GM19035 (cell line): ENCODE results near the gene LONP2.

Experiments used
- ATAC-seq: cut with Tn5 transposase; IDR thresholded peaks from one replicate; pipeline ENCODE4 v1.9.1; 2021; ENCODE audit not compliant: unreplicated experiment

Gene LONP2, protein sequence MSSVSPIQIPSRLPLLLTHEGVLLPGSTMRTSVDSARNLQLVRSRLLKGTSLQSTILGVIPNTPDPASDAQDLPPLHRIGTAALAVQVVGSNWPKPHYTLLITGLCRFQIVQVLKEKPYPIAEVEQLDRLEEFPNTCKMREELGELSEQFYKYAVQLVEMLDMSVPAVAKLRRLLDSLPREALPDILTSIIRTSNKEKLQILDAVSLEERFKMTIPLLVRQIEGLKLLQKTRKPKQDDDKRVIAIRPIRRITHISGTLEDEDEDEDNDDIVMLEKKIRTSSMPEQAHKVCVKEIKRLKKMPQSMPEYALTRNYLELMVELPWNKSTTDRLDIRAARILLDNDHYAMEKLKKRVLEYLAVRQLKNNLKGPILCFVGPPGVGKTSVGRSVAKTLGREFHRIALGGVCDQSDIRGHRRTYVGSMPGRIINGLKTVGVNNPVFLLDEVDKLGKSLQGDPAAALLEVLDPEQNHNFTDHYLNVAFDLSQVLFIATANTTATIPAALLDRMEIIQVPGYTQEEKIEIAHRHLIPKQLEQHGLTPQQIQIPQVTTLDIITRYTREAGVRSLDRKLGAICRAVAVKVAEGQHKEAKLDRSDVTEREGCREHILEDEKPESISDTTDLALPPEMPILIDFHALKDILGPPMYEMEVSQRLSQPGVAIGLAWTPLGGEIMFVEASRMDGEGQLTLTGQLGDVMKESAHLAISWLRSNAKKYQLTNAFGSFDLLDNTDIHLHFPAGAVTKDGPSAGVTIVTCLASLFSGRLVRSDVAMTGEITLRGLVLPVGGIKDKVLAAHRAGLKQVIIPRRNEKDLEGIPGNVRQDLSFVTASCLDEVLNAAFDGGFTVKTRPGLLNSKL

DNA sequence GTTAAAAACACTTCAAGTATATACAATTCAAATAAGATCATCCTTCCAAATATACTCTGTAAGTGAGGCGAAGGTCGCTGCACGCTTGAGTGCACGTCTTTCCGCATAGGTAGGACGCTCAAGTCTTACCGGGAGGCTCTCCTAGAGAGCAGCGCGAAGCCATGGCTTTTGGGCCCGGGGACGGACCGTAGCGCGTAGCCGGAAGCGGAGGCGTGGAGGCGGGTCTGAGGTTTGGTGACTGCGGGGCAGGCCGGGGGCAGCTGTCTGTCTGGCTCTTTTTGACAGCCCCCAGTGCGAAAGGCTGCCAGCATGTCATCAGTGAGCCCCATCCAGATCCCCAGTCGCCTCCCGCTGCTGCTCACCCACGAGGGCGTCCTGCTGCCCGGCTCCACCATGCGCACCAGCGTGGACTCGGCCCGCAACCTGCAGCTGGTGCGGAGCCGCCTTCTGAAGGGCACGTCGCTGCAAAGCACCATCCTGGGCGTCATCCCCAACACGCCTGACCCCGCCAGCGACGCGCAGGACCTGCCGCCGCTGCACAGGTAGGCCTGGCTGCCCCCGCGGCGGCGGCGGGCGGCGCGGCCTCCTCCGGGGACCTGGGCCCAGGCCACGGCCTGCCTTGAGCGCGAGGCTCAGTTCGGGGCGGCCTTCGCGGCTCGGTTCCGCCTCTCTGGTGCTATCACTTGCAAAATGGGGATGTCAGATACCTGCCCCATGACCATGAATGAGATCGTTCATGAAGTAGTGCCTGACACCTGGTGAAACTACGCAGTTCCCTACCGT, at the start of gene LONP2:
Gene LONP2, plus strand, starts transcription at position 221 of the 783 bp plus-strand sequence. Its CDS starts 89 bp downstream, at position 310.
- ATAC-seq: peak; percentile 95

DNA sequence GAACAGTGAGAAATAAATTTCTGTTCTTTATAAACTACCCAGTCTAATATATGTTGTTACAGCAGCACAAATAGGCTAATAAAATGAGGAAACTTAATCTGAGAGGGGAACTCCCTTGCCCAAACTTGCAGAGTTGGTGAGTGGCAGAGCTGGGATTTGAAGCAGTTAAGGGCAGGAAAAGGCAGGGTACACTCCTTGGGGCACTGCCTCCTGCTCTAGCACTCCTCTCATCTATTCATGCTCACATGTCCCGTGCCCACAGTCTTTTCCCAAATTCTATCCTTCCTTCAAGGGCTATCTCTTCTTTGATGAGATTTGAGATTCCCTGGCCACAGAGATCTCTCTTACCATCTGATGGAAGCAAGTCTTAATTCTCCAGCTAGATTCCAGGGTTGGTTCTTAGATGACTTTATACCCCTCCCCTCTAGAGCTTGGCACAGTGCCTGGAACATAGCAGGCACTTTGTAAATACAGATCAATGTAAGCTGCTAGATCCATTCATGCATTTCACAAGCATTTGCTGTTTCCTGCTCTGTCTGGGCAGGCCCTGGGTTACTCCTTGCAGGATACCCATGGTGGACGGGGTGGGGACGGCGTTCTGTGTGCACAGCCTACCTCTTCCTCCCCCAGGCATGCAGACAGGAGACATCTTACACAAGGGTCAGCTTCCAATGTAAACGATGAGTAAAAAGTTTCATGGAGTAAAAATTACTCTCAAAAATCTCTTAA, 49.1 kb upstream of the LONP2 start:
- ATAC-seq: no peak

- no peak for ATAC-seq
Measured at GRCh38 chr16:48197294-48197693, 46.8 kb upstream of the LONP2 start.

GRCh38 chr16:48201515-48202201, 42.4 kb upstream of the LONP2 start:
- no peak for ATAC-seq

DNA sequence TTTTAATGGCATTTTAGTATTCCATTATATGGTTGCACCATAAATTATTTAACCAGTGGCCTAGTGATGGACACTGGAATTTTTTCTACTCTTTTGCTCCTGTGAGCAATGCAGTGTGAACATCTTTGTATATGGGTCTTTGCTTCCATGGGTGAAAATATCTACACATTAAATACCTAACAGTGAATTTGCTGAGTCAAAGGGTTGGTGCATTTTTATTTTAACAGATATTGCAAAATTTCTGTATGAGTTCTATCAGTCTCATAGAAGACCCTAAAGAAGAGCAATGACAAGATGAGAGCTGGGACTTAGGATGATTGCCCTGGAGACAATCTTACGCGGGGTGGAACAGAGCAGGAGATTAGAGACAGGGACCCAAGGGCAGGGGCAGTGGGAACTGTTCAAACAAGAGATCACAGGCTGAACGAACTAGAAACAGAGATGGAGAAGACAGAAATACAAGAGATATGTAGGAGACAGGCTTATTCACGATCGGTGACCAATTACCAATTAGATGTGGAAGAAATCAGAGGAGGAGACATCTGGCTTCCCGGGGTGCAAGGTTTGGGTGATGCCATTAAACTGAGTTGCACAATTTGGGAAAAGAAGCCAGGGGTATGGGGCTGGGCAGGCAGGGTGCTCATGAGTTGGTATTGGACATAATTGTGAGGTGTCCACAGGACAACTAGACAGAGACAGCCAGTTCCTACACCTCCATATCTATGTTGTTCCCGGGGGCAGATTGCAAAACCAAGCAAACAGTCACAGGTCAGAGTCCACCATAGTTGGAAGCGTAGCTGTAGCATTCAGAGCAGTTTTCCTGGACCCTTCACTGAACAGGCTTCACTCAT, 39.9 kb upstream of the LONP2 start:
- no peak for ATAC-seq

DNA sequence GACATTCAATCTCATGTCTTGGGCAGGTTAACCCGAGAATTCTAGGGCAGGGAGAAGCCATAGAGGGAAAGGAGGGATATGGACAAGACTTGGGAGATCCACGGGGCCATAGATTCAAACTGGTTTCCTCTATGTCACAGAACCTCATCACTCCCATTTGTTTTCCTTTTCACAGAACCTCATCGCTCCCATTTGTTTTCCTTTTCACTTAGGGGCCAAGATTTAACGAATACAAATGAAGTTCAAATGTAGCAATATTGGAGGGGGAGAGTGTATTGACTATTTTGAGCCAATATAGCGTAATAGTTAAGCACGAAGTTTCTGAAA, 39.3 kb upstream of the LONP2 start:
- no peak for ATAC-seq

GRCh38 chr16:48206594-48207242, 37.4 kb upstream of the LONP2 start:
- no peak for ATAC-seq

- ATAC-seq: no peak
Measured at GRCh38 chr16:48210747-48211146, 33.4 kb upstream of the LONP2 start.

DNA sequence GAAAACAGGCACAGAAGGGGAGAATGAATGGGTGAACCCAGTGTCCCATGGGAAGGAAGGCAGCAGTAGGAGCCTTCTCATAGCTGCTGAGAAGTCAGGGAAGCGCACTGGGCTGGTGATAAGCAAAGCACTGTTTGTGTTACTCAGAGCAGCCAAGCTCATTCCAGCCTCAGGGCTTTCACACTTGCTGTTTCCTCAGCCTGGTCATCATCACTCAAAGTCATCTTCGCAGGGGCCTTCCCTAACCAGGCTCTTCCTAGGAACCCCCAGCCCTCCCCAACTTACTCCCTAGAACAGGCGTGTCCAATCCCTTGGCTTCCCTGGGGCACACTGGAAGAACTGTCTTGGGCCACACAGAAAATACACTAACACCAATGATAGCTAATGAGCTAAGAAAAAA, 32.1 kb upstream of the LONP2 start:
- no peak for ATAC-seq

DNA sequence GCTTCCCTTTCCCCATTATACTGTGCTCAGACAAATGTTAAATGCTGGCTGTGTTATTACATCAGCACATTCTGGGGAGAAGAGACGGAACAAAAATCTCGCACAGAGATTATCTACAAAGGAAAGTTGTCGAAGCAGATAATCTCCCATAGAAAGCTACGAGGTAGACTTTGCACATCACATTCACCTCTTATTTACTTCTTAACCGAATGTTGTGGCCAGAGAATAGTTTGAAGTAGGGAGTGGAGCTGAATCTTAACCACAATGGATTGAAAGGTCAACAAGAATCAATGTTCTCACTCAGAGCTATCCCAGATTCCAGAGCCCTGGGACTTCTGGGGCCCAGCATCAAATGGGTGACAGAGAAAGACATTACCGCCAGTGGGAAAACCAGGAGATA, 28.4 kb upstream of the LONP2 start:
- ATAC-seq: no peak

GRCh38 chr16:48217708-48218107, 26.4 kb upstream of the LONP2 start:
- ATAC-seq: no peak

DNA sequence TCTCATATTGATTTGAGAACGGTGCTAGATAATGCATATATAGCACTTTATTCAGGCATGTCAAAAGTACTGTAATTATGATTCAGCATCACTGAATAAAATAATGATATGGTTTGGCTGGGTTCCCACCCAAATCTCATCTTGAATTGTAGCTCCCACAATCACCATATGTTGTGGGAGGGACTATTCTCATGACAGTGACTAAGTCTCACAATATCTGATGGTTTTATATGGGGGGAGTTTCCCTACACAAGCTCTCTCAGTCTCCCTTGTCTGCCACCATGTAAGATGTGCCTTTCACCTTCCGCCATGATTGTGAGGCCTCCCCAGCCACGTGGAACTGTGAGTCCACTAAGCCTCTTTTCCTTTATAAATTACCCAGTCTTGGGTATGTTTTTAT, 25.6 kb upstream of the LONP2 start:
- no peak for ATAC-seq

DNA sequence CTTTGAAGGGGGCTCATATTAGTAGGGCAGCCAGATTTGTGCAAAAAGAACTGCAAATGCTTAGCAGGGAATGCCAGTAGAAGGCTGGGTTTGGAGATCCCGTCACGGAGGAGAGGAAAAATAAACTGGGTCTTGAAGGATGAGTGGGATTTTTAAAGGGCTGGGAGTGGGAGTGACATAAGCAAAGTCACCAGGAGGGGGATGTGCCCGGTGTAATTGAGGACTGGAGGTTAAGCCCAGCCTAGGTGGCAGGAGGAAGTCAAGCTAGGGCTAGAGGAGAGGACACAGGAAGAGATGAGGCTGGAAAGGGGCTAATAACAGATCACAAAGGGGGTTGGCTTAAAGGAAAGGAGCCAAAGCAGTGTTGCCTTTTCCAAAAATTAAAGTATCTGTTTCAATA, 23.2 kb upstream of the LONP2 start:
- ATAC-seq: no peak

GRCh38 chr16:48223490-48223889, 20.6 kb upstream of the LONP2 start:
- no peak for ATAC-seq

DNA sequence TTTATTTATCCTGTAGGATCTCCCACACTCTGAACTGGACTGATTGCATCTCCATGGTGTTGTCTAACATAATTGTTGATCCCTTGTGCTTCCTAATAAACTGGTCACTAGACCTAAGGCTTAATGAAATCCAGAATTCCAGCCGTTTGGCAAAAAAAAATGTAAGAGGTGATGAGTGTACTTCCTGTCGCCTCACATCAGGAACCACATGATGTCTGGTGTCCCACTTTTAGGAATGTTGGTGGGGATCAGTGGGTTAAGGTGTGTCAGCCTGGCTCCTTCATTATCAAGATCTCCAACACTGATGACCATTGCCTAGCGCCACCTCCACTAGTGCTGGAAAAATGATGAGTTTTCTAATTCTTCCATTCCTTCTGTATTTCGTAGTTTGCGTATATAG, 18.6 kb upstream of the LONP2 start:
- no peak for ATAC-seq

- ATAC-seq: peak; percentile 53
Measured at GRCh38 chr16:48231727-48232492, 12.2 kb upstream of the LONP2 start.

GRCh38 chr16:48232493-48233040, 11.5 kb upstream of the LONP2 start:
- no peak for ATAC-seq

GRCh38 chr16:48234630-48235029, 9.5 kb upstream of the LONP2 start:
- ATAC-seq: no peak
